GM18519 (cell line): ENCODE measurements around the gene LRRC37A.
A peak's percentile ranks its signal among the peaks of the same experiment; 100 is the strongest.
"Not testable (repeated sequence)": the region's sequence is repeated elsewhere in the genome, so short reads cannot be mapped to it uniquely, and the experiment has no call there.

ENCODE experiments used
- ATAC-seq: cut with Tn5 transposase; IDR thresholded peaks from one replicate; pipeline ENCODE4 v1.9.1; 2021; ENCODE audit warnings: mild to moderate bottlenecking, moderate library complexity; ENCODE audit not compliant: unreplicated experiment, low FRiP score

The LRRC37A gene

DNA sequence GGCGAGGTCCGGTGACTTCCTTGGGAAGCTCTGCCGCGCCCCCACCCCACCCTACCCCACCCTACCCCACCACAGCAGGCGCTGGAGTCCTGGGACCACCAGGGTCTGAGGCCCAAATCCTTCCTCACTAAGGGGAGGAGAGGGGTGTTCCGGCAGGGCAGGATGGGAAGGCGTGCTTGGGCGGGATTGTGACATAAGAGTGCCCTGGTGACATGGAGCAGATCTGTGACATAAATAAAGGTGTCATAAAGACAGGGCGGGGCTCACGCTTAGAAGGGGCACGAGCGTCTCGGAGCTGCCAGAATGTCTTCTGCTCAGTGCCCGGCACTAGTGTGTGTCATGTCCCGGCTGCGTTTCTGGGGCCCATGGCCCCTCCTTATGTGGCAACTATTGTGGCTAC, at the start of gene LRRC37A:
Gene LRRC37A (plus strand): TSS at position 301 of the 400 bp plus-strand sequence. CDS start 3 bp downstream, at position 304.
- not testable (repeated sequence) for ATAC-seq

DNA sequence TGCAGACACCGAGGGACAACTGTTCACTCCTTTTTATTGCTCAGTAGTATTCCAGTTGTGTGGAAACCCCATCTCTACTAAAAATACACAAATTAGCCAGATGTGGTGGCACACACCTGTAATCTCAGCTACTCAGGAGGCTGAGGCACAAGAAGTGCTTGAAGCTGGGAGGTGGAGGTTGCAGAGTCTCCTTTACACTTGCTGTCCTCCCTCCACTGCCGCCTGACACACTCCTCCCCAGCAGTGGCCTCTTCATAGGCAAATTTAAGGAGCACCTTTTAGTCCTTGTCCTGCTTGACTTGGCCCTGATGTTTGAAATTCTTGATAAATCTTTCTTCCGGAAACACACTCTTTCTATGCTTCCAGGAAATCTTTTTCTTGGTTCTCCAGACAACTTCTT, 45.8 kb upstream of the LRRC37A start:
- ATAC-seq = not testable (repeated sequence)

DNA sequence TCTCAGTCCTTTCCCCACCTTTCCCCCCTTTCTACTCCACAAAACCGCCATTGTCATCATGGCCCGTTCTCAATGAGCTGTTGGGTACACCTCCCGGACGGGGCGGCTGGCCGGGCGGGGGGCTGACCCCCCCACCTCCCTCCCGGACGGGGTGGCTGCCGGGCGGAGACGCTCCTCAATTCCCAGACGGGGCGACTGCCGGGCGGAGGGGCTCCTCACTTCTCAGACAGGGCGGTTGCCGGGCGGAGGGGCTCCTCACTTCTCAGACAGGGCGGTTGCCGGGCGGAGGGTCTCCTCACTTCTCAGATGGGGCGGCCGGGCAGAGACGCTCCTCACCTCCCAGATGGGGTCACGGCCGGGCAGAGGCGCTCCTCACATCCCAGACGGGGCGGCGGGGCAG, 42.1 kb upstream of the LRRC37A start:
- not testable (repeated sequence) for ATAC-seq

DNA sequence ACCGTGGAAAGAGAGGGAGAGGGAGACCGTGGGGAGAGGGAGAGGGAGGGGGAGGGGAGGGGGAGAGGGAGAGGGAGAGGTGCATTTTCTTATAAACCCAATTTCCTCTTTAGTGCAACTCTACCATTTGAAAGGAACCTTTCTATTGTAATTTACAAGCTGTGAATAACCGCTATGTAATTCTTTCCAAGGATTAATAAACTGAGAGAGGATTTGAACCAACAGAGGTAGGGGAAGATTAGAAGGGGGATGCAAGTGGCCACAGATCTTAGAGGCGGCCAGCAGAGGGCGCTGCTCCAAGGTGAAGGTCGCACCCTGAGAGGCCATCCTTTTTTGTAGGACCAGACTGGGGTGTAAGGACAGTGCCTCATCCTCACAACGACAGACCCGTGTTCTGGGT, 41.2 kb upstream of the LRRC37A start:
- not testable (repeated sequence) for ATAC-seq

DNA sequence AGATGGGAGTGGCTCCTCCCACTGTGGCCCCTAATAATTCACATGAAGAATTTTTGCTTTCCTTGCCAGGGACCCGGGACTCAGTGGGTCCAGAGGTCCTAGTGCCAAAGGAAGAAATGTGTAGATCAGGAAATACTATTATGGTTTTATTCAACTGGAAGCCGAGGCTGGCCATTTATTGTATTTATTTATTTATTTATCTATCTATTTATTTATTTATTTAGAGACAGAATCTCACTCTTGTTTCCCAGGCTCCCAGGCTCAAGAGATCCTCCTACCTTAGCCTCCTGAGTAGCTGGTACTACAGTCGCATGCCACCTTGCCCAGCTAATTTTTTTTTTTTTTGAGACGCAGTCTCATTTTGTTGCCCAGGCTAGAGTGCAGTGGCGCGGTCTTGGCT, 40.7 kb upstream of the LRRC37A start:
- ATAC-seq = not testable (repeated sequence)

DNA sequence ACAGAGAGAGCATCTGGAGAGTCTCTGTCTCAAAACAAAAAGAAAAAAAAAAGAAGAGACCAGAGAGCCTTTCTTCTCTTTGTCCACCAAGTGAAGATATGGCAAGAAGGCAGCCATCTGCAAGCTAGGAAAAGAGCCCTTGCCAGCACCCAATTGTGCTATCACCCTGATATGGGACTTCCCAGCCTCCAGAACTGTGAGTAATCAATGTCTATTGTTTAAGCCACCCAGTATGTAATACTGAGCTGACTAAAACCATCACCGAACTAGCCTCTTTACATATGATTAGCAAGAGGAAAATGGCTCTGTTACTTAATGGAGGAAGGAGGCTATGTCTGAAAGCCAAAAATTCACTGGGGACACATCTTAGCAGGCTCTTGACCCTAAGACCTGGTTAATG, 38.6 kb upstream of the LRRC37A start:
- not testable (repeated sequence) for ATAC-seq

DNA sequence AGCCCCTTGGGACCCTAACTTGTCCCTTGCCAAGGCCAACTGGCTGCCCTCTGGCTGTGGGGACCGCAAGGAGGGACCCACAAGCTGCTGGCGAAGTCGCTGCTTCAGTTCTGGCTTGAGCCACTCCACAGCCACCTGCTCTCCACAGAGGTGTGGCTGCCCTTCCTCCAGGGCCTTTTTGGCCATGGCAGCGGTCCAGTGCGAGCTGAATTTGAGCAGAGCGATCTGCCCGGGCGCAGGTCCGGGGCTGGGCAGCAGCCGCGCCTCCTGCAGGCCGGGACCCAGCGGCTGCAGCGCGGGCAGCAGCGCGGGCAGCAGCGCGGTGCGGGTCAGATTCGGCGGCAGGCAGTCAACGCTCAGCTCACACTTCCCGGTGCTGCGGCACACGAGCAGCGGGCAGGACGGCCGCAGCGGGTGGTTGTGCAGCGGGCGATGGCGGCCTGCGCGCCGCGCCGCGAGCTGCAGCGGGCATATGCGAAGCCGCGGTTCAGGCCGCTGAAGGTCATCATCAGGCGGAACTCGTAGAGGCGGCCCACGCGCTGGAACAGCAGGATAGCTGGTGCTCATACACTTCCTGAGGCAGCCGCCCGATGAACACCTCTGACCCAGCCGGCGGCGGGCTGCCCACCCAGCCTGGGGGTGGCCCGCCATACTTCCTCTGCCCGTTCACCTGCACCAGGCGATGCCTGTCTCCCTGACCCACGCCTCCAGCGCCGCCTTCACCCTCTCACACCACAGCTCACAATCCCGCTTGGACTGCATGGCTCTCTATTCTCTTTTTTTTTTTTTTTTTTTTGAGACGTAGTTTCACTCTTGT, 34.9 kb upstream of the LRRC37A start:
- not testable (repeated sequence) for ATAC-seq

DNA sequence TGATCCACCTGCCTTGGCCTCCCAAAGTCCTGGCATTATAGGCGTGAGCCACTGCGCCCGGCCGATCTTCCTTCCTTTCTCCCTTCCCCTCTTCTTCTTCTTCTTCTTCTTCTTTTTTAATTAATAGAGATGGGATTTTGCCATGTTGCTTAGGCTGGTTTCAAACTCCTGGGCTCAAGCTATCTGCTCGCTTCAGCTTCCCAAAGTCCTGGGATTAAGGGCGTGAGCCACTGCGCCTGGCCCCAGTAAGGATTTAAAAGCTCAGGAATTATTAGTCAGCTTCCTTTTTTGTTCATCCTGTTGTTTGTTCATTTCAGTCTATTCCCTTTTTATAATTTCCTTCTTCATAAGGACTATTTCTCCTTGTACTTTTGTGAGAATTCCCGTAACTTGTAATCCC, 32.7 kb upstream of the LRRC37A start:
- no peak for ATAC-seq

DNA sequence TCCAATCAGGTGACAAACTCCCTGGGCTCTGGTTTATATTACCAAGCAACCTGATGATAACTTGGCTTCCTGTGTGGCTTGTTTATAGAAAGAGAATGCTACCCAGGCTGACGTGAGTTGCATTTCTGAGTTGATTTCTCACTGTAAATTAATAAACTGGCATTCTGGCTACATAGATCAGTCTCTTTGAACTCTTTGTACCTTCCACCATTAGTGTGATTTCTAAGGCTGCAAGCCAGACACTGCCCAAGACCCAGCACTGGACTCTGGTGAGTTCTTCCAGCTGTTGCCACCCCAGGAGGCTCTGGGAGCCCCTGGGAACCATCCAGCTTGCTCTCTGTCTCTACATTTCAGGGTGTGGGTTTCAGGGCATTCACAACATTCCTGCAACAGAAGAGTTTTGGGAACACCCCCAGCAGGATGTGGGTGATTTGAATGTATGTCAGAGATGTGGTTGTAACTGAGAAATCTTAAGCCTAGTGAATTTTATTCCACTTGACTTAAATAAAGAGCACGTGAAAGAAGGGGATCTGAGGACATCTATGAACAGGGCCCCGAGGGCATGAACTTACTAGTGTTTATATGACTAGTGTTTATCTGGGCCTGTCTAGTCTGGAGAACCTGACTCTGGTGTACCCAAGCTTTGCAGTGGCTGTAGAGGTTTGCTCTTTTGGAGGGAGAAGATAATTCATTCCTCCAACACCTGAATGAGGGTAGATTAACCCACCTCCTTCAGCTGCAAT, 30.3 kb upstream of the LRRC37A start:
- ATAC-seq = no peak

DNA sequence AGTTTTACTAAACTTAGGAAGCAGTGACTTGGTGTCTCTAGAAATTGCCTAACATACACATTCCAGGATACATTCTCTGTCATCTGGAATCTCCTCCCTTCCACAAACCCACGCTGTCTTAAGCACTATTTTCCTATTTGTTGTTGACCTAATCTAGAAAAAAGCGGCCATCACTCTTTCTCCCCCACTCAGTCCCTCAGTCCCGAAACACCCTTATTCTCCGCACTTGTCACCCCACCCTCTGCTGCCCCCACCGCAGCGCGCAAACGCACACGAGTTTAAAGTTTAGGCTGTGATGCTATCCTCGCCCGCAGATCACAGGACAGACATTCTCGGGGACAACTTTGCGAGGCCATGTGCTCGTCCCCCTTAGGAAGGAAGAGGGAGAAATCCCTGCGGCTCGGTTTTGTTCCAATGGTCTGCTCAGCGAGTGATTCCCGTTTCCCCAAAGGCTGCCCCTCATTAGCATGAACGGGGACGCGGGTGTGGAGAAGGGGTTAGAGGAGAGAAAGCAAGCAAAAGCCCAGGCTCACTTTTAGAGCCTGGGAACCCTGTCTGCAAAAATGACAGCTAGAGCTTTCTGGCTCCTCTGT, 28.8 kb upstream of the LRRC37A start:
- ATAC-seq = not testable (repeated sequence)

DNA sequence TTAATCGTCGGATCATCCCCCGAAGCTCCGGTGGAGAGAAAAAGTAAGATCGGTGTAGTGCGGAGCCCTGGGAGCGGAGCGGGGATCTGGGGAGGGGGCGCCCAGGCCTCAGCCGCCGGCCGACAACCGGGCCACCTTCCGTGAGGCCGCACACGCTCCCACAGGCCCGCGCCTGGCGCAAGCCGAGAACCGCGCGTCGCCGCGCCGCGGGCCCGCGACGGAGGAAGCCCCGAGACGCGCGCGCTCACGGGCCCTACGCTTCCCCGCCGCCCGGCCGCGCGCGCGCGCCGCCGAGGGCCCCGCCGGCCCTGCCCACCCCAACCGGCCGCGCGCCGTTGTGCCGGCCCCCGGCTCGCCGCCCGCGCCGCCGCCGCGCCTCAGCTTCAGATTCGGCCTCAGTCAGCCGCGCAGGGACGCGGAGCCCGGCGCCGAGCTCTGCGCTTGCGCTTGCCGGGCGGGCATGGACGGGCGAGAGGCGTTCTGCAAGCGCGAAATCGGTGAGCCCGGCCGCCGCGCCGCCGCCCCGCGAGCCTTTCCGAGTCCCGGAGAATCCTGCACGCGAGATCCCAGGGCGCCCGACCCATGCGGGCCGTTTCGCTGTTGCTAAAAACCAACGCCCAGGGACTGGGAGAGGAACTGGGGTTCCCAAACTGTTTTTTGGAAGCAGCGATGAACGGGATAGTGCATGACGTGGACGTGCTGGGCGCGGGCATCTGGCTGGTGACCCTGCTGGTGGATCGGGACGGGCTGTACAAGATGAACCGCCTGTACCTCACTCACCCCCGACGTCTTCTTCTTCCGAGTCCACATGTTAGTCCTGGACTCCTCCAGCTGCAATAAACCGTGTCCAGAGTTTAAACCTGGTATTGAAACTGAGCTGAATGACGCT, 28.0 kb upstream of the LRRC37A start:
- ATAC-seq = peak; percentile 86

DNA sequence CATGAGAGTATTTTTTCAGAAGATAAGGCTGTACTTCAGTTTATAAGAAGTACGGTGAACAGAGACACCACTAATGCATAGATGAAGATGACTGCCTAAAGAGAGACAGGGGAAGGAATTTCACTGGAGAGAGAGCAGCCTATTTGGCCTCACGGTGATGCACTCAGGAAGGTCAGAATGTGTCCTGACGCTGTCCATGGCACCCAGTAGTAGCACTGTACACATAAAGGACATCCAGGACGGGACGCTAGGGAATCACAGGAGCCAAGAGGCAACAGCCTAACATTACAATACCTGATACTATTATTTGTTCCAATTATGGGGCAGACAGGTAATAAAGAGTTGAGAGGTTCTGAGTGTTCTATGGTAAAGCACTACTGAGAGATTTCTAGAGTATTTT, 24.9 kb upstream of the LRRC37A start:
- no peak for ATAC-seq

DNA sequence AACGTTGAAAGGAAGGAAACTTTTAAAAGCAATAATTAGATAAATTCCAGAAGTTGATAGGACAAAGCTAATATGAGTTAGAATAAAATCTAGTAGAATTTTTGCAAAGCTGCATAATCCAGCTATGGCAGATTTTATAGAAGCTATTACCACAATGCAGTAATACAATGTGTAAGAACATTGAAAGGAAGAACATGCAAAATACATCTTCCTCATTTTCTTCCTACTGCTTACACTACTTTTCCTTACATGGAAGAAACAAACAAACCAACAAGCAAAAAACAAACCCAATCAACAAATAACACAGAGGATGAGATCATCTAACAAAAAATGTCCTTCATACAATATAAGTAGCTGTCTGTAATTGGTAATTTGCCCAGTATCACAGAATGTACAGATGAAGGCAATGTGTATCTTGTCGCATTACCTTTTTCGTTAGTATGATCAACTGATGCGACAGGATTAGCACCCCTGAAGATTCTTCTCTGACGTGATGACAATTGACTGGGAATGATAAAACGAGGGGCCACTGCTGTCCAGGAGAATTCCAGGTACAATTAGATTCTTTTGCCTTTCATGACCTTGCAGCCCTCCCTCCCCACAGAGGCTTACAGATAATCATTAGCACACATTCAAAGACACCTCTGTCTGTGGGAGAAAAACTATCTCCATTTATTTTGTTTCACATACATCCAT, 21.2 kb upstream of the LRRC37A start:
- ATAC-seq = no peak

DNA sequence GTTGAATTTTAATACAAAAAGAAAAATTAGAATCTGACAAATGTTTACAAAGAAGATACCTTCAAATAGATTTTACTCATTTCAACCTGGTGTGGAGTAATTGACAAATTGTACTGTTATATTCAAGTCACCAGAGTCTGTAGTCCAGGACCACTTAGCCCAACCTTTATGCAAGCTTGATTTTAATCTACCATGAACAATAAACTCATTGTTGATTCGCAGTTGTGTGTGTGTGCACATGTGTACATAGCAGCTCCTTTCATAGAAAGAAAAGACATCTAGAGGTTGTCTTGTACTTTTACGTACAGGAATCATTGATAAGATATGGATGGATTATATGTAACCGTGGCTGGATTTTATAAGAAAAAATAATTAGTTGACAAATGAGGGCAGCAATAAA, 20.7 kb upstream of the LRRC37A start:
- ATAC-seq = no peak

DNA sequence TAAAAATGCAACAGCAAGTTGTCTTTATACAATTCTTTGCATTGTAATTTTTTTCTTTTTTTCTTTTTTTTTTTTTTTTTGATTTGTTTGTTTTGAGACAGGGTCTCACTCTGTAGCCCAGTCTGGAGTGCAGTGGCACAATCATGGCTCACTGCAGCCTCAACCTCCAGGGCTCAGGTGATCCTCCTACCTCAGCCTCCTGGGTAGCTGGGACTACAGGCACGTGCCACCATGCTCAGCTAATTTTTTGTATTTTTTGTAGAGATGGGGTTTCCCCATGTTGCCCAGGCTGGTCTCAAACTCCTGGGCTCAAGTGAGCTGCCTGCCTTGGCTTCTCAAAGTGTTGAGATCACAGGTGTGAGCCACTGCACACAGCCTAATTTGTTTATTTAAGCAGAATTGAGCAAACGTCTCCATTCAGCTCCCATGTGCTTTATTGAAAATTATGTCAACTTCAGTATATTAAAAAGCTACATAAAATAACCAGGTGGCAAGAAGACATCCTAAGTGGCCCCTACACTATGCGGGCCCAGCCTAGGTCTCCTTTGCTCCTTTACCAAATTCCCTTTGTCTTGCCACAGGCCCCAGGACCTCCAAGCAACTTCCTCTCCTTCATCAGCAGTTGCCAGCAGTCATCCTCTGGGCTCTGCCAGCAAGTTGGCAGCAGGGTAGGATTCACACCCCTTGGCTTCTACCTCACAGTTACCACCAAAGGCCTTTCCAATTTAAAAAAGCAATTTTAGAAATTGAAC, 18.0 kb upstream of the LRRC37A start:
- not testable (repeated sequence) for ATAC-seq

DNA sequence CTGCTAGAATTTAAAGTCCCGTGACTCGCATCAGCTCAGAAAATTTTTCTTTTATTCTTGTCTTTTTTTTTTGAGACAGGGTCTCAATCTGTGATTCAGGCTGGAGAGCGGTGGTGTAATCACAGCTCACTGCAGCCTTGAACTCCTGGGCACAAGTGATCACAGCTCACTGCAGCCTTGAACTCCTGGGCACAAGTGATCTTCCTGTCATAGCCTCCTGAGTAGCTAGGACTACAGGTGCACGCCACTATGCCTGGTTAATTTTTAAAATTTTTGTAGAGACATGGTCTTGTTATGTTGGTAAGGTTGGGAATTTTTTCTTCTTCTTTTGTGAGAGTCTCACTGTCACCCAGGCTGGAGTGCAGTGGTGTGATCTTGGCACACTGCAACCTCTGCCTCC, 13.6 kb upstream of the LRRC37A start:
- not testable (repeated sequence) for ATAC-seq

DNA sequence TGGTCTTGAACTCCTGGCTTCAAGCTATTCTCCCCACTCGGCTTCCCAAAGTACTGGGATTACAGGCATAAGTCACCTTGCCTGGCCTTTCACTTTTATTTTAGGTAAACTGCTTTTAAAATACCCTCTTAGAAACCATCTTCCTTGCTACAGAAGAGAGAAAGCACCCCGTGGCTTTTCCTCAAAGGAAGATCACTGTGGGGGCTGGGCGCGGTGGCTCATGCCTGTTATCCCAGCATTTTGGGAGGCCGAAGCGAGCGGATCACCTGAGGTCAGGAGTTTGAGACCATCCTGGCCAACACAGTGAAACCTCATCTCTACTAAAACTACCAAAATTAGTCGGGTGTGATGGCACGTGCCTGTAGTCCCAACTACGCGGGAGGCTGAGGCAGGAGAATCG, 12.3 kb upstream of the LRRC37A start:
- not testable (repeated sequence) for ATAC-seq

DNA sequence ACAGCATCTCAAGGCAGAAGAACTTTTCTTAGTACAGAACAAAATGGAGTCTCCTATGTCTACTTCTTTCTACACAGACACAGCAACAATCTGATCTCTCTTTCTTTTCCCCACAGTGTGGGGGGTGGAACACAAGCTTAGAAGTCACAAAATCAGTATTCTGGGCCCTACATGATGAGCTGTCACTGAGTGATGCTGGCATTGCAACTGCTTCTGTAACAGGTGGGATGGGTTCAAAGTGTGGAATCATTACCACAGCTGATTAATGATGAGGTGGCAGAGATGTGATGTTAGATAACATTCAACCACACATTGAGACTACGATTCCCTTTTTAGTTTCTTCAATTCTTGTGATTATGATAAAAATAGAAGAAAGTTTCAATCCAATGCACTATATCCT, 10.5 kb upstream of the LRRC37A start:
- not testable (repeated sequence) for ATAC-seq

DNA sequence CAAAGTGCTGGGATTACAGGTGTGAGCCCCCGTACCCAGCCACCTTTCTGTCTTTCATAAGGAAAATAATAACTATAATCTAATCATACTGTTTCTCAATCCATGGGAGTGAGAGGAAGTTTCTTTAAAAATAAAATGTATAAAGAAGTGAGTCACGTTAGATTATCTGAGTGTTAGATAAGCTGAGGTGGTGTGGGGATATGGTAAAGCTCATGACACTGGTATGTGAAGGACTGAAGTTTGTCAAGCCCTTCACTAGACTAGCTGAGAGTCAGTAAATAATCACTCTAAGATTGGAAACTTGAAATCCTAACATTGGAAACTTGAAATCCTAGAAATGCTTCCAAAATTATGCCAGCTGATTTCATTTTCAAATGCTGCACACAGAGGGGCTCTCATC, 9.4 kb upstream of the LRRC37A start:
- ATAC-seq = not testable (repeated sequence)
